ENCODE data around the gene AFG3L2. TPM values are rescaled to one million over a fixed set of nuclear protein-coding genes. Genes with fewer than 3 reads are reported as not detected.

The AFG3L2 gene
- total and polyA plus RNA-seq, 12 donors: 15.6 to 89.8 (median 47.4) TPM

- no peaks in the 10 kb centered on the region for H3K9me3 ChIP-seq (replicated peaks in 1 of 3)
- intact Hi-C loops (cut with DNase I): no loop called here
- WGBS, 4 donors: 78 to 87% (median 81%) methylated on average over 9 to 13 of the region's 13 CpGs
- DNase-seq: no peak
- no peak overlapping the region for H3K27ac ChIP-seq
- no peaks in the 10 kb centered on the region for H3K27me3 ChIP-seq
- no peaks in the 10 kb centered on the region for H3K4me1 ChIP-seq (replicated peaks in 1 of 2)
- no peaks in the 10 kb centered on the region for H3K36me3 ChIP-seq (replicated peaks in 1 of 2)
- no peak for TF ChIP-seq POLR2A (IDR thresholded peaks at IDR 0.05)
- TF ChIP-seq, protein P1, sequence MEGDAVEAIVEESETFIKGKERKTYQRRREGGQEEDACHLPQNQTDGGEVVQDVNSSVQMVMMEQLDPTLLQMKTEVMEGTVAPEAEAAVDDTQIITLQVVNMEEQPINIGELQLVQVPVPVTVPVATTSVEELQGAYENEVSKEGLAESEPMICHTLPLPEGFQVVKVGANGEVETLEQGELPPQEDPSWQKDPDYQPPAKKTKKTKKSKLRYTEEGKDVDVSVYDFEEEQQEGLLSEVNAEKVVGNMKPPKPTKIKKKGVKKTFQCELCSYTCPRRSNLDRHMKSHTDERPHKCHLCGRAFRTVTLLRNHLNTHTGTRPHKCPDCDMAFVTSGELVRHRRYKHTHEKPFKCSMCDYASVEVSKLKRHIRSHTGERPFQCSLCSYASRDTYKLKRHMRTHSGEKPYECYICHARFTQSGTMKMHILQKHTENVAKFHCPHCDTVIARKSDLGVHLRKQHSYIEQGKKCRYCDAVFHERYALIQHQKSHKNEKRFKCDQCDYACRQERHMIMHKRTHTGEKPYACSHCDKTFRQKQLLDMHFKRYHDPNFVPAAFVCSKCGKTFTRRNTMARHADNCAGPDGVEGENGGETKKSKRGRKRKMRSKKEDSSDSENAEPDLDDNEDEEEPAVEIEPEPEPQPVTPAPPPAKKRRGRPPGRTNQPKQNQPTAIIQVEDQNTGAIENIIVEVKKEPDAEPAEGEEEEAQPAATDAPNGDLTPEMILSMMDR (IDR thresholded peaks at IDR 0.05): no peak
- no peak overlapping the region for H3K4me3 ChIP-seq
These were observed 75.6 kb downstream of the AFG3L2 start for GRCh38 chr18:12301263-12302005.

- TF ChIP-seq, protein P1 (IDR thresholded peaks at IDR 0.05): no peak
- TF ChIP-seq POLR2A (IDR thresholded peaks at IDR 0.05): no peak
These were observed 77.2 kb downstream of the AFG3L2 start for GRCh38 chr18:12299862-12300261.

GRCh38 chr18:12296457-12296856, 80.6 kb downstream of the AFG3L2 start:
- H3K27me3 ChIP-seq: no peaks in the 10 kb centered on the region
- intact Hi-C loops (cut with DNase I): no loop called here
- TF ChIP-seq, protein P1 (IDR thresholded peaks at IDR 0.05): no peak
- no peak for TF ChIP-seq POLR2A (IDR thresholded peaks at IDR 0.05)
- H3K9me3 ChIP-seq (replicated peaks in 1 of 3): no peaks in the 10 kb centered on the region
- DNase-seq: no peak
- no peak overlapping the region for H3K27ac ChIP-seq
- no peaks in the 10 kb centered on the region for H3K4me1 ChIP-seq (replicated peaks in 1 of 2)
- no peak overlapping the region for H3K4me3 ChIP-seq
- H3K36me3 ChIP-seq (replicated peaks in 1 of 2): no peaks in the 10 kb centered on the region
- 38 to 74% (median 59%) methylated on average over 1 of the region's 1 CpG; no CpG with 5 or more reads in 1 of the 4 donors for WGBS, 4 donors

More at GRCh38 chr18:12299862-12300261, 77.2 kb downstream of the AFG3L2 start:
- intact Hi-C loops (cut with DNase I): no loop called here
- Histone ChIP-seq H3K4me3 (no peak overlapping the region), H3K9me3 (replicated peaks in 1 of 3) (no peaks in the 10 kb centered on the region), H3K27ac (no peak overlapping the region), H3K36me3 (replicated peaks in 1 of 2) (no peaks in the 10 kb centered on the region), H3K4me1 (replicated peaks in 1 of 2) (no peaks in the 10 kb centered on the region), H3K27me3 (no peaks in the 10 kb centered on the region)
- no peak for DNase-seq
- 61 to 83% (median 70%) methylated on average over 2 of the region's 2 CpGs for WGBS, 4 donors

DNA sequence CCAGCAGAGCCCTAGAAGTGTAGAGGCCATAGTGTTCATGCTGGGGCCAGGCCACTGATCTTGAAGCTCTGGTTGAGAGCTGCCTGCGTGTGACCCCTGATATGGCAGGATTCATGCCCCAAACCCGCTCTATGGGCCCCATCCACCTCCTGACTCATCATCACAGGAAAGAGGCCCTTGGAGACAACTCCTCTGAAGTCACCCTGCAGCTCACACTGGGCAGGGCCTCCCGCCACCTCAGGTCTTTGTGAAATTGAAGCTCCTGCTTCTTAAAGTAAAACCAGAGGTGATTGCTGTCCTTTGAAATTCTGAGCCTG, 81.0 kb downstream of the AFG3L2 start:
- WGBS, 4 donors: 89 to 100% (median 94%) methylated on average over 1 to 3 of the region's 3 CpGs

More for the DNA sequence above, 81.0 kb downstream of the AFG3L2 start:
- Histone ChIP-seq H3K9me3 (replicated peaks in 1 of 3) (no peaks in the 10 kb centered on the region), H3K27me3 (no peaks in the 10 kb centered on the region), H3K36me3 (replicated peaks in 1 of 2) (no peaks in the 10 kb centered on the region), H3K4me1 (replicated peaks in 1 of 2) (no peaks in the 10 kb centered on the region), H3K4me3 (no peak overlapping the region), H3K27ac (no peak overlapping the region)
- TF ChIP-seq POLR2A (IDR thresholded peaks at IDR 0.05): no peak
- TF ChIP-seq, protein P1 (IDR thresholded peaks at IDR 0.05): no peak
- intact Hi-C loops (cut with DNase I): no loop called here
- no peak for DNase-seq

All from adrenal gland (tissue), 12 donors.